Measurements from ENCODE around the gene KCNG1. TPM values are rescaled to one million over a fixed set of nuclear protein-coding genes. Genes with fewer than 3 reads are reported as not detected.
"Not testable (repeated sequence)": the region's sequence is repeated elsewhere in the genome, so short reads cannot be mapped to it uniquely, and the experiment has no call there.

The KCNG1 gene
- polyA plus RNA-seq, 4 donors, result 1.3 to 29.1 (median 1.6) TPM

DNA sequence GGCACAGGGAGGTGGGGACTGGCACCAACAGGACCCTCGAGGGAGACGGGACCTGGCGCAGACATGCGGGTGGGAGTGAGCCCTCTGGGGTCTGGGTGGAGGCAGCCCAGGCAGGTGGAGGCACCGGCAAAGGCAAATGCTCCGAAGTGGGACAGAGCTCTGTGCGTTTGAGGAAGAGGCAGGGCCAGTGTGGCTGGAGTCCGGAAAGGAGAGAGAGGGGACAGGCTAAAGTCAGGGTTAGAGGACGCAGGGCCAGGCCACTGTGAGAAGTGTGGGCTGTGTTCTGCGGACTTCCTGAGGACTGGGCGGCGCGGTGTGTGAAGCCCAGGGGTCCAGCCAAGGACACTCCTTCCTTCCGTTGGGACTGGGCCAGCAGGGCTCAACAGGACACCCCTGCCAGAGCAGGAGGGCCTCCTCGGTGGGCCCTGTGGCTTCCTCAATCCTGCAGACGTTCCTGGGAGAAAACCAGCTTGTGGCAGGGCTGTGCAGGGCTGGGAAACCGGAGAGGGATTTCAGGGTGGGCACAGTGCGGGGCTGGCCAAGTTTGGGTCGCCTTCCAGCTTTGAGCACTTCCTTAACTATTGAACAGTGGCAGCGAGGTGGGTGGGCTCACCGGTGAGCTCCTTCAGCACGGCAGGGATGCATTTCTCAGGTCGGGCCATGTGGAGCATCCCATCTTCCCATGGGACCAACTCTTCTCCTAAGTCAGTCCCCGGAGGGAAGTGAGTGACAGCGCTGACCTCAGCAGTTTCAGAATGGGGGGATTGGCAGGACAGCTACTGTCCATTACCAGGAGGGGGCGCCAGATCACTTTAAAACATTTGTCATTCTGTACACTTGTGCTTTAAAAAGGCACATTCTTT lies 41.8 kb downstream of the KCNG1 start:
- WGBS, 3 donors, result 53 to 61% (median 57%) methylated on average over 25 to 26 of the region's 26 CpGs
- FAIRE-seq, result no peak
- no peaks in the 10 kb centered on the region for H3K36me3 ChIP-seq (ENCODE audit: control insufficient read depth in 3 of 3, insufficient read depth in 2 of 3, low read depth in 1 of 3, low read length in 3 of 3)
- H3K9me3 ChIP-seq (ENCODE audit: control insufficient read depth in 2 of 2, insufficient read depth in 1 of 2, low read depth in 1 of 2, low read length in 1 of 2), result no peaks in the 10 kb centered on the region
- peak; percentile 53 to 74 for DNase-seq
- no peak overlapping the region for H3K4me3 ChIP-seq (ENCODE audit: low read depth in 1 of 3, low read length in 3 of 3)
- H3K27ac ChIP-seq (ENCODE audit: low read depth in 1 of 3, low read length in 2 of 3), result no peak overlapping the region
- H3K27me3 ChIP-seq (ENCODE audit: control insufficient read depth in 3 of 3, insufficient read depth in 3 of 3, low read length in 3 of 3), result peaks cover 0 to 7% (median 0%) of the 10 kb centered on the region in 3 donors
- H3K4me1 ChIP-seq (ENCODE audit: control insufficient read depth in 3 of 3, insufficient read depth in 2 of 3, low read depth in 1 of 3, low read length in 2 of 3), result peaks cover 0 to 2% (median 0%) of the 10 kb centered on the region in 3 donors

DNA sequence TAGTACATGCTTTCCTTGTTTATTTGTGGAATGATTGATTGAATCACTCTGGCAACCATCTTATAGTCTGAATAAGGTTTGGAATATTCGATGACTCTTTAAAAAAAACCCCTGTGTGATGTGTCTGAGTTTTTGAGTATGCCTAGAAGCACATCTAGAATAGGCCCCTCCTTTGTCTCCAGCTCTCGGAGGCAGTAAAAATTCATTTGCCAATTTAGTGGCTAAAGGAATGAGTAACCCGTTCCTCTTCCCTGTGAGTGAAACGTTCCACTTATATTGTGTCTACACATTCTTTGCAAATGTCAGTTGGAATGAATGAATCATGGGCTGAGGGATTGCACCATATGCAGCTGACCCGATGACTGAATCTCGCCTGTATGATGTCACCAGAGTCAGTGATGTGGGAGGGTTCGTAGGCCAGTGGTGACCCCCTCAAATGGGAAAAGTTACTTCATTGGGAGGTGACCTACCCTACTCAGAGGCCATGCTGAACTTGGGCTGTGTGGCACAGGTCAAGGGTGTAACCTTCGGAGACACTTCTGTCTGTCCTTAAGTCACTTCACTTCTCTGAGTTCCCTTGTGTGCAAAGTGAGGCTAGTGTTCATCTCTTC lies 42.7 kb downstream of the KCNG1 start:
- no peak for DNase-seq
- Histone ChIP-seq H3K27me3 (ENCODE audit: control insufficient read depth in 3 of 3, insufficient read depth in 3 of 3, low read length in 3 of 3) (peaks cover 0 to 7% (median 0%) of the 10 kb centered on the region in 3 donors), H3K4me3 (ENCODE audit: low read depth in 1 of 3, low read length in 3 of 3) (no peak overlapping the region), H3K36me3 (ENCODE audit: control insufficient read depth in 3 of 3, insufficient read depth in 2 of 3, low read depth in 1 of 3, low read length in 3 of 3) (no peaks in the 10 kb centered on the region), H3K9me3 (ENCODE audit: control insufficient read depth in 2 of 2, insufficient read depth in 1 of 2, low read depth in 1 of 2, low read length in 1 of 2) (no peaks in the 10 kb centered on the region), H3K27ac (ENCODE audit: low read depth in 1 of 3, low read length in 2 of 3) (peak overlapping the region in 1 of 3 donors; percentile 18), H3K4me1 (ENCODE audit: control insufficient read depth in 3 of 3, insufficient read depth in 2 of 3, low read depth in 1 of 3, low read length in 2 of 3) (peaks cover 0 to 2% (median 0%) of the 10 kb centered on the region in 3 donors)
- WGBS, 3 donors, result 54 to 70% (median 69%) methylated on average over 8 of the region's 8 CpGs
- FAIRE-seq, result no peak

DNA sequence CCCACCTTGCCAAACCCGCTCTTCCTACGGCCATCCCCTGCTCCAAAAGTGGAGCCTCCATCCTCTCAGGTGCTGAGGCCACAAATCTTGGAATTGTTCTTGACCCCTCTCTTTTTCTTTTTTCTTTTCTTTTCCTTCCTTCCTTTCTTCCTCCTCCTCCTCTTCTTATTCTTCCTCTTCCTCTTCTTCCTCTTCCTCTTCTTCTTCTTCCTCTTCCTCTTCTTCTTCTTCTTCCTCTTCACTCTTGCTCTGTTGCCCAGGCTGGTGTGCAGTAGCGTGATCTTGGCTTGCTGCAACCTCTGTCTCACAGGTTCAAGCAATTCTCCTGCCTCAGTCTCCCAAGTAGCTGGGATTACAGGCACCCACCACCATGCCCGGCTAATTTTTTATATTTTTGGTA lies 44.4 kb downstream of the KCNG1 start:
- FAIRE-seq; DNase-seq; H3K27ac ChIP-seq (ENCODE audit: low read depth in 1 of 3, low read length in 2 of 3); H3K4me3 ChIP-seq (ENCODE audit: low read depth in 1 of 3, low read length in 3 of 3); H3K9me3 ChIP-seq (ENCODE audit: control insufficient read depth in 2 of 2, insufficient read depth in 1 of 2, low read depth in 1 of 2, low read length in 1 of 2); H3K36me3 ChIP-seq (ENCODE audit: control insufficient read depth in 3 of 3, insufficient read depth in 2 of 3, low read depth in 1 of 3, low read length in 3 of 3); H3K27me3 ChIP-seq (ENCODE audit: control insufficient read depth in 3 of 3, insufficient read depth in 3 of 3, low read length in 3 of 3); H3K4me1 ChIP-seq (ENCODE audit: control insufficient read depth in 3 of 3, insufficient read depth in 2 of 3, low read depth in 1 of 3, low read length in 2 of 3): not testable (repeated sequence)
- 90 to 92% (median 91%) methylated on average over 4 of the region's 4 CpGs for WGBS, 3 donors

DNA sequence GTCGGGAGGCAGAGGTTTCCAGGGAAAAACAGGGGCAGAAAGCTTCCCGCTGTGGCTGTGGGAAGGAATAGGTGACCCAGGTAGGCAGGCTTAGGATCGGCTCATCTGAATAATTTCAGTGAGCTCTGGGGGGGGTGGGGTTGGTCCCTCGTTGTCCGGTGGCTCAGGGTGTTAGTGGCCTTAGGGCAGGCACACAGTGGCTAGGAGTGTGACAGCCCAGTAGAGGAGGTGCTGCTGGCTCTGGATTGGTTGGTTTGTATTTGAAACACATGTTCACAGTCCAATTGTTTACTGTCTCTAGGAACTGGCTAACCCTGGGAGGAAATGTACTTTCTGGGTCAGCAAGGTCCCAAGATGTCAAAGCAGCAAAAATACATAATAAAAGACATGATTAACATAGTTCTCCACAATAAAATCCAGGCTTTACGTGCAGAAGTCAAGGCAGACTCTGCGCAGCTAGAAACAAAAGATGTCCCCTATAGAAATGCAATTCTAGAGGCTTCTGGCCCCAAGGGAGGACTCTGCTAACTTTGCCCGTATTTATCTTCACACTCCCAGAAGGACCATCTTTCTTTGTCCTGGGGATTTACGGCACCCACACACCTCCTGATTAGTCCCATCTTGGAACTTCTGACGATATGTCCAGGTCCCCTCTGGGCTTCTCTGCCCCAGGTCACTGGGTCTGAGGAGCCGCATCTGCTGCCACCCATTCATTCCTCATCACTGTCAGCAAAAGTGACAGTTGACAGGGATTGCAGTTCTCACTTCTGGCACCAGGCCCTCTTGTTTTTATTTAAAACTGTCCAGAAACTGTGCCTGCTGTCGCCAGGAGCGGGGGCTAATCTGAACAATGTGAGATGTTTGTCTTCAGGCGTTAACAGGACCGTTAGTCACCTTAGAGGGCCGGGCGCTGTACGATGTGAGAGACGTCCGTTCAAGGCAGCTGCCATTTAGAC lies 45.6 kb downstream of the KCNG1 start:
- 38 to 52% (median 50%) methylated on average over 20 of the region's 20 CpGs for WGBS, 3 donors
- Histone ChIP-seq H3K27me3 (ENCODE audit: control insufficient read depth in 3 of 3, insufficient read depth in 3 of 3, low read length in 3 of 3) (peaks cover 0 to 7% (median 0%) of the 10 kb centered on the region in 3 donors), H3K27ac (ENCODE audit: low read depth in 1 of 3, low read length in 2 of 3) (no peak overlapping the region), H3K4me3 (ENCODE audit: low read depth in 1 of 3, low read length in 3 of 3) (no peak overlapping the region), H3K4me1 (ENCODE audit: control insufficient read depth in 3 of 3, insufficient read depth in 2 of 3, low read depth in 1 of 3, low read length in 2 of 3) (peaks cover 0 to 2% (median 0%) of the 10 kb centered on the region in 3 donors), H3K36me3 (ENCODE audit: control insufficient read depth in 3 of 3, insufficient read depth in 2 of 3, low read depth in 1 of 3, low read length in 3 of 3) (no peaks in the 10 kb centered on the region), H3K9me3 (ENCODE audit: control insufficient read depth in 2 of 2, insufficient read depth in 1 of 2, low read depth in 1 of 2, low read length in 1 of 2) (no peaks in the 10 kb centered on the region)
- DNase-seq (no peak), FAIRE-seq (no peak)

DNA sequence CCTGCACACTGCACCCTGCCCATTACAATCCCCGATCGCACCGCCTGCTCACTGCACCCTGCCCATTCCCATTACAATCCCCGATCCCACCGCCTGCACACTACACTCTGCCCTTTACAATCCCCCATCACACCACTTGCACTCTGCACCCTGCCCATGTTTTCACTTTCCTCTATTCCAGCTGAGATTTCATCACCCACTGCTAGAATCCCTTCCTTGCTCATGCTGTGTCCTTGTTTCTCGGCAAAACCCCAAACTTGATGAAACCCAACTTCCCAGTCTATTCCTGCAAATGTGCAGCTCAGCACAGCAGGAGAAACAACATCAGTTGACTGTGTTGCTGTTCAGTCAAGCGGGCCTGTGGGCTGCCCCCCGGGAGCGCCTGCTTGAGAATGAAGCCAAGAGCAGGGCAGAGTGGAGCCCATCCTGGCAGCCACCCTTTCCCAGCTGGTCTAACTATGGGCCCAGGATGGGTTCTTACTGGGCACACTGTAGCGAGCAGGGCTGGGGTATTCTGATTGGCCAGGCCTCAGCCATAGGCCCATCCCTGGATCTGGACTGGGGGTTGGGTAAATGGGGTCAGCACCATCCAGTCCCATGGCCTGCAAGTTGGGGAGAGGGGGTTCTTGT lies 47.1 kb downstream of the KCNG1 start:
- DNase-seq, result no peak
- Histone ChIP-seq H3K4me3 (ENCODE audit: low read depth in 1 of 3, low read length in 3 of 3) (no peak overlapping the region), H3K4me1 (ENCODE audit: control insufficient read depth in 3 of 3, insufficient read depth in 2 of 3, low read depth in 1 of 3, low read length in 2 of 3) (peaks cover 0 to 2% (median 0%) of the 10 kb centered on the region in 3 donors), H3K27me3 (ENCODE audit: control insufficient read depth in 3 of 3, insufficient read depth in 3 of 3, low read length in 3 of 3) (peaks cover 0 to 5% (median 0%) of the 10 kb centered on the region in 3 donors), H3K36me3 (ENCODE audit: control insufficient read depth in 3 of 3, insufficient read depth in 2 of 3, low read depth in 1 of 3, low read length in 3 of 3) (no peaks in the 10 kb centered on the region), H3K9me3 (ENCODE audit: control insufficient read depth in 2 of 2, insufficient read depth in 1 of 2, low read depth in 1 of 2, low read length in 1 of 2) (no peaks in the 10 kb centered on the region), H3K27ac (ENCODE audit: low read depth in 1 of 3, low read length in 2 of 3) (no peak overlapping the region)
- no peak for FAIRE-seq
- 91 to 92% (median 92%) methylated on average over 10 of the region's 10 CpGs for WGBS, 3 donors

DNA sequence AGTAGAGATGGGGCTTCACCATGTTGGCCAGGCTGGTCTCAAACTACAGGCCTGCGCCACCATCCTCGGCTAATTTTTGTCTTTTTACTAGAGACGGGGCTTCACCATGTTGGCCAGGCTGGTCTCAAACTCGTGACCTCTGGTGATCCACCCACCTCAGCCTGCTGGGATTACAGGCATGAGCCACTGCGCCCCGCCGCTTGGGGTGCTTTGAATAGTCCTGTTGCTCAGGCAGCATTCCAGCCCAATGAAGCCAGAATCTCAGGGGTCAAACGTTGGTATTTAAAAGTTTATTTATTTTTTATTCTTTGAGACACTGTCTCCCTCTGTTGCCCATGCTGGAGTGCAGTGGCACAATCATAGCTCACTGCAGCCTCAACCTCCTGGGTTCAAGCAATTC lies 53.0 kb downstream of the KCNG1 start:
- H3K9me3 ChIP-seq (ENCODE audit: control insufficient read depth in 2 of 2, insufficient read depth in 1 of 2, low read depth in 1 of 2, low read length in 1 of 2), result no peaks in the 10 kb centered on the region
- H3K27ac ChIP-seq (ENCODE audit: low read depth in 1 of 3, low read length in 2 of 3), result no peak overlapping the region
- FAIRE-seq (no peak), DNase-seq (no peak)
- H3K36me3 ChIP-seq (ENCODE audit: control insufficient read depth in 3 of 3, insufficient read depth in 2 of 3, low read depth in 1 of 3, low read length in 3 of 3), result no peaks in the 10 kb centered on the region
- no peaks in the 10 kb centered on the region for H3K4me1 ChIP-seq (ENCODE audit: control insufficient read depth in 3 of 3, insufficient read depth in 2 of 3, low read depth in 1 of 3, low read length in 2 of 3)
- H3K4me3 ChIP-seq (ENCODE audit: low read depth in 1 of 3, low read length in 3 of 3), result no peak overlapping the region
- H3K27me3 ChIP-seq (ENCODE audit: control insufficient read depth in 3 of 3, insufficient read depth in 3 of 3, low read length in 3 of 3), result peaks cover 0 to 21% (median 3%) of the 10 kb centered on the region in 3 donors
- 75 to 80% (median 78%) methylated on average over 8 of the region's 8 CpGs for WGBS, 3 donors

DNA sequence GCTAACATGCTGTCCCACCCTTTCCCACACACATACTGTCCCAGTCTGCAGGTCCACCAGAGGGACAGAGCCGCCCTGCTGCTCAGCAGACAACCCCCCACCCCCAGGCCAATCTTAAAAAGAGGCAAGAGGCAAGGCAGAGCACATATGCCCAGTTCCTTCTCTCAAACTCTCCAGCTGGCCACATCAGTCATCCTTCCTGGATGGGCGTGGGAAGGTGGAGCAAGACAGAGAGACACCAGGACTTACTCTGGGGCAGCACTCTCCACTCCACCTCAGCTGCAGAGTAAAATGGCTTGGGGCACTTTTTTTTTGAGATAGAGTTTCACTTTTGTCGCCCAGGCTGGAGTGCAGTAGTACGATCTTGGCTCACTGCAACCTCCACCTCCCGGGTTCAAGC lies 53.5 kb downstream of the KCNG1 start:
- WGBS, 3 donors, result 77 to 86% (median 86%) methylated on average over 4 to 5 of the region's 5 CpGs
- Histone ChIP-seq H3K27me3 (ENCODE audit: control insufficient read depth in 3 of 3, insufficient read depth in 3 of 3, low read length in 3 of 3) (peaks cover 0 to 23% (median 3%) of the 10 kb centered on the region in 3 donors), H3K36me3 (ENCODE audit: control insufficient read depth in 3 of 3, insufficient read depth in 2 of 3, low read depth in 1 of 3, low read length in 3 of 3) (no peaks in the 10 kb centered on the region), H3K4me1 (ENCODE audit: control insufficient read depth in 3 of 3, insufficient read depth in 2 of 3, low read depth in 1 of 3, low read length in 2 of 3) (no peaks in the 10 kb centered on the region), H3K9me3 (ENCODE audit: control insufficient read depth in 2 of 2, insufficient read depth in 1 of 2, low read depth in 1 of 2, low read length in 1 of 2) (no peaks in the 10 kb centered on the region), H3K4me3 (ENCODE audit: low read depth in 1 of 3, low read length in 3 of 3) (no peak overlapping the region), H3K27ac (ENCODE audit: low read depth in 1 of 3, low read length in 2 of 3) (no peak overlapping the region)
- DNase-seq (no peak), FAIRE-seq (no peak)
